NCI-H1417 treated with DMSO at 0.1 percent for 48 hours (cell line): ENCODE measurements around the gene PRKAG2.

Experiments used
- DNase-seq: peaks from one replicate; lab custom pipeline; 2025; lab: John Stamatoyannopoulos, UW

Gene PRKAG2

GRCh38 chr7:151817981-151818673 is 58.8 kb downstream of the PRKAG2 start:
- no peak for DNase-seq

GRCh38 chr7:151817315-151817690 is 59.6 kb downstream of the PRKAG2 start:
- no peak for DNase-seq

- DNase-seq: no peak
These were observed 60.2 kb downstream of the PRKAG2 start for GRCh38 chr7:151816562-151817314.

GRCh38 chr7:151815419-151815818 is 61.5 kb downstream of the PRKAG2 start:
- no peak for DNase-seq

GRCh38 chr7:151814400-151815009 is 62.4 kb downstream of the PRKAG2 start:
- DNase-seq: no peak

- no peak for DNase-seq
These were observed 62.9 kb downstream of the PRKAG2 start for GRCh38 chr7:151813997-151814396.

GRCh38 chr7:151813445-151813844 is 63.5 kb downstream of the PRKAG2 start:
- DNase-seq: no peak

- no peak for DNase-seq
These were observed 63.9 kb downstream of the PRKAG2 start for GRCh38 chr7:151812967-151813366.

GRCh38 chr7:151810441-151811232 is 66.3 kb downstream of the PRKAG2 start:
- DNase-seq: no peak

- DNase-seq: no peak
These were observed 67.1 kb downstream of the PRKAG2 start for GRCh38 chr7:151809864-151810170.

GRCh38 chr7:151809146-151809863 is 67.6 kb downstream of the PRKAG2 start:
- DNase-seq: no peak

- no peak for DNase-seq
These were observed 68.3 kb downstream of the PRKAG2 start for GRCh38 chr7:151808400-151809145.

GRCh38 chr7:151807846-151808245 is 69.1 kb downstream of the PRKAG2 start:
- DNase-seq: no peak

GRCh38 chr7:151806952-151807775 is 69.8 kb downstream of the PRKAG2 start:
- no peak for DNase-seq

GRCh38 chr7:151806204-151806603 is 70.7 kb downstream of the PRKAG2 start:
- DNase-seq: no peak

- DNase-seq: no peak
These were observed 71.7 kb downstream of the PRKAG2 start for GRCh38 chr7:151805191-151805590.

GRCh38 chr7:151804756-151805155 is 72.2 kb downstream of the PRKAG2 start:
- DNase-seq: no peak

GRCh38 chr7:151803841-151804240 is 73.1 kb downstream of the PRKAG2 start:
- no peak for DNase-seq

GRCh38 chr7:151802469-151802846 is 74.5 kb downstream of the PRKAG2 start:
- DNase-seq: no peak

- DNase-seq: no peak
These were observed 75.0 kb downstream of the PRKAG2 start for GRCh38 chr7:151801782-151802468.
